GM19023 (cell line): ENCODE data around the gene TIMM8A.

Experiments
- ATAC-seq: cut with Tn5 transposase; IDR thresholded peaks from one replicate; pipeline ENCODE4 v1.9.1; 2021; ENCODE audit warnings: mild to moderate bottlenecking, moderate library complexity; ENCODE audit not compliant: unreplicated experiment

TIMM8A gene

DNA sequence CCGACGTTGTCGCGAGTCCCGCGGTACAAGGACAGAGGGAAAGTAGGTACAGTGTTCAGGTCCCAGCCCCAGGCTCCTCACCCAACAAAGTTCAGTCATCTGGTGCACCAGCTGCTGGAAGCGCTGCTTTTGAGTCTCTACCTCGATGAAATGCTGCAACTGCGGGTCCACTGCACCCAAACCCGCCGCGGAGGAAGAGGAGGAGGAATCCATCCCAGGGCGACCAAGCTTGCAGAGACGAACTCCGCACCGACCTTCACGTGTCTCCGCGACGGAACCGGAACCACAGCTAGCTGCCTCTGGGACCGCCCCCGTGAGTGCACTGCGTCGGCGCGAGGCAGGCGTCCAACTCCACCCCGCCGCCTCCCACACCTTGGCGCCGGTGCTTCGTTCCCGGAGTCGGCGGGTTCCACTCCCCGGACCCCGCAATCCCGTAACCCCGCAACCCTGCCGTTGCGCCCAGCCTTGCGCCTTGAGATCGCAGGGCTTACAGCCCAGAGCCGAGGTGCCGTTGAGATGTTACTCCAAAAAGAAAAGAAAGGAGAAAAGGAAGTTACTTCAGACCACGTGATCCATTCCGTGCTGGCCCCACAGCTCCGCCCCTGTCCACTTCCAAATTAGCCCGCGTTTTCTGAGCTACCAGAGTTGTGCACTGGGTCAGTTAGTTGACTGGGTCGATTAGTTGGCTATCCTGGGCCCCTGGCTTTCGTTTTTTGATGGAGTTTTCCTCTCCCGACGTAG lies at the start of gene TIMM8A:
Gene TIMM8A, minus strand, starts transcription at position 291 of the 741 bp plus-strand sequence. Its CDS starts 78 bp downstream, at position 213.
- peak; percentile 99 for ATAC-seq

- ATAC-seq: no peak
Observed at GRCh38 chrX:101397779-101398178, 49.2 kb upstream of the TIMM8A start.

GRCh38 chrX:101395789-101396188 lies 47.2 kb upstream of the TIMM8A start:
- ATAC-seq: no peak

GRCh38 chrX:101394372-101394771 lies 45.8 kb upstream of the TIMM8A start:
- no peak for ATAC-seq

GRCh38 chrX:101393530-101394305 lies 45.2 kb upstream of the TIMM8A start:
- no peak for ATAC-seq

- ATAC-seq: no peak
Observed at GRCh38 chrX:101391831-101392230, 43.3 kb upstream of the TIMM8A start.

- ATAC-seq: peak; percentile 74
Observed at GRCh38 chrX:101390664-101391525, 42.4 kb upstream of the TIMM8A start, which contains the start of gene RPL36A. Gene RPL36A (plus strand): TSS chrX:101391011. CDS start chrX:101391044, 33 bp downstream.

- ATAC-seq: no peak
Observed at GRCh38 chrX:101388604-101389003, 40.1 kb upstream of the TIMM8A start.

DNA sequence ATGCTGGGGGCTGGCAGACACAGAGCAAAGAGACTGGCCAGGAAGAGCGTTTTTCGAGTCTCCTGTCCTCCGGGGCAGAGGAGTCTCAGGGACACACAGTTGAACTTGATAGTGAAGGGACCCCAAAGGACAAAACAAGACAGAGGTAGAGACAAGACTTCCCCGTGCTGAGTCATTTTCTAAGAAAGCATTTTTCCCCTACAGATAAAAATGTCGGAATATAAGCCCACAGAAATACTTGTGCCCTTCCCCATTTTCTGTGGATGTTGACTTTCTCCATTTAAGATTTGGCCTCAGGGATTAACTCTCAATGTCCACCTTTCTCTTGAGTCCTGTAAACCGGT lies 38.0 kb upstream of the TIMM8A start:
- ATAC-seq: no peak

GRCh38 chrX:101385795-101386541 lies 37.4 kb upstream of the TIMM8A start, which contains the start of gene BTK:
Gene BTK (minus strand): TSS chrX:101386191. CDS start chrX:101375284, 10,907 bp downstream.
- ATAC-seq: peak; percentile 65

GRCh38 chrX:101385026-101385684 lies 36.6 kb upstream of the TIMM8A start:
- peak; percentile 7 for ATAC-seq

GRCh38 chrX:101383679-101384205 lies 35.2 kb upstream of the TIMM8A start:
- ATAC-seq: peak; percentile 56

GRCh38 chrX:101377547-101377946 lies 29.0 kb upstream of the TIMM8A start:
- no peak for ATAC-seq

DNA sequence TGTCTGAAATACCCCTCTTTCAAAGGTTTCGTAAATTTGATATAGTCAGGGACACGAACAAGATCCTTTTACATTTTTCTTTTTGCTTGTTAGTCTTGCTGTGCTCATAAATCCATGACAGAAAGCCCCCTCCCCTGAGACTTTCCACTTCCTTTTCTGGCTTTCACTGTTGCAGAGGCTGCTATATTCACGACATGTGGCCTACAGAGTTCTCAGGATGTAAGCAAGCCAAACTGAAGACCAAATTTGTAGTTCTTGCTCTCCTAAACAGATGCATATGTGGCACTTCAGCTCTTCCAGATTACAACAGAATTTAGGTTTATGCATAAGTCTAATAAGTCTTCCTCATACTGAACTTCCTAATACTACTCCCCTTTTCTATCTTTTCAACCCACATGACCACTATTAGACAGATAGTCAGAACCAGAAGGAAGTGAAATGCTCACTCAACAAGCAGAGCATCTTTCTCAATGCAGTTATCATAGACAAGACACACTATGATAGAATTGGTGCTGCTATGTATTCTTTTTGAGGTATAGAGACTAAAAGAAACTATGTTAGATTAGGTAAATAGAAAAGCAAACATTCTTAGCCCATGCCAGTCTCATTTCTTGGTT lies 22.5 kb upstream of the TIMM8A start:
- ATAC-seq: peak; percentile 78

DNA sequence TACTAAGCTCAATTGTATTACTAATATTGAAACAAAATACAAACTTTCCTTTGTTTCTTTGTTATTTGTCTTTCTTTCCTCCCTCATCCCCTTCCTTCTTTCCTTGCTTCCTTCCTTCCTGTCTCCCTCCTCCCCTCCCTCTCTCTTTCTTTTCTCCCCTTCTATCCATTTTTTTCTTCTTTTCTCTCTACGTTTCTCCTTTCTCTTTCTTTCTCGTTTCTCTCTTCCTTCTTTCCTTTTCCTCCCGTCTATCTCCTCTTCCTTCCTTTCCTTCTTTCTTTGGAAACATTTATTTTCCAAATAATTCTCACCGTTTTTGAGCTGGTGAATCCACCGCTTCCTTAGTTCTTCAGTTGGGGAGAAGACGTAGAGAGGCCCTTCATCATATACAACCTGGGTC lies 21.1 kb upstream of the TIMM8A start:
- ATAC-seq: no peak

- no peak for ATAC-seq
Observed at GRCh38 chrX:101368800-101369199, 20.3 kb upstream of the TIMM8A start.

DNA sequence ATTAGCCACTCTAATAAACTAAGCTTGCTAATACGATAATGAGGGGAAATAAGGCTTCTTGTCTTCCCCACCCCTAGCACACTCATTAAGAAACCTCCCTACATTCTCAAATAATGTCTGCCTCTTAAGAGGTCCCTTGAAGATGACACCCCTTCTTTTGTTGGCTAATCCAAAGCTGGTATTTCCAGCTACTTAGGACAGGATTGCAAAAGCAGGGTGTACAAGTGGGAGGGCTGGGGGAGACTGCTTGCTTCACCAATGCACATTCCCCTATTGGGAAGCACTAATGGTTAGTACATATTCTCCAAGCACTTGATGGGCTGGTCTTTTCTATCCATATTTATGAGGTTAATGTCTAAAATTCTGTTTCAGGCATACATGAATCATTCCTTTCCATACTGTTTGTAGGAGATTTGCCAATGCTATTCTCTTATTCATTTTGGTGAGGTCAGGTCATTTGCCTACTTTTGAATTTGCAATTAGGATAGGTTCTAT lies 16.8 kb upstream of the TIMM8A start:
- ATAC-seq: no peak

DNA sequence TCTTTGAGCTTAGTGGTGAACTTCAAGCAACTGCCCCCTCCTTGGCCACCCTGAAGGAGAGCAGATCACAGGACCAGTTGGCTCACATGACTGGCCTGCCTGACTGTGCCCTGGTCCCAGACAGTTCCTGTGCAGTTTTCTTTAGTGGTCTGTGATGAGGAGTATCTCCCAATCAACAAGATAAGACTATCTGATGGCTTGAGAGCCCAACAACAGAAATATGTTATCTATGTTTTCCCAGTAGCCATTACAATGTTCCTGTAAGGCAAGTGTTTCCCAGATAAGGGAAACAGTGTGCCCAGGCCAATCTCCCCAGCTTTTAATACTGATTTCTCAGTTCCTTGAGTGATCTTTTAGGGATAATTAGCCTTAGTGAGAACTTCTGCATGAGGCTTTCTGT lies 14.2 kb upstream of the TIMM8A start:
- ATAC-seq: no peak

GRCh38 chrX:101362116-101362515 lies 13.6 kb upstream of the TIMM8A start:
- ATAC-seq: no peak
